ENCODE results near the gene ARHGEF9. TPM values are rescaled to one million over a fixed set of nuclear protein-coding genes. Genes with fewer than 3 reads are reported as not detected.

Gene ARHGEF9
- total and polyA plus RNA-seq, 10 of the 15 experiments (the other 5 are each of a cell fraction or from before 2014, with no cell fraction given), result 3.2 to 25.2 (median 14.3) TPM

DNA sequence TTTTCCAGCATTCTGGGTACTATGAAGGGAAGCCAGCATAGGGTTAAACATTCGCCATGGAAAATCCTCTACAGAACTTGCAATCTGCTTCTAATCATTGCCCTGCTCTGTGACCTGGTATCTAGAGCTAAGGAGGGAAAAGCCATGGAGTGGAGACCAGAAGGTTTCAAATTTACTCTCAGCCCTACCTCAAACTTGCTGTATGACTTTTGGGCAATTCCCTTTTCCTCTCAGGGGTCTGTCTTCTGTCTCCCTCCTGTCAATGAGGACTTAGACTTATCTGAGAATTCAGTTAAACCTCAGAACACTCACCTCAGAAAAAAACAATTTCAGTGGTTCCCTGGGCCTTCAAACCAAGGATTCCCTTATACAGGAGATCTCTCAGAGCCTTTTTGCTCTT, 29.1 kb downstream of the ARHGEF9 start (continued):
- TF ChIP-seq, protein P1, sequence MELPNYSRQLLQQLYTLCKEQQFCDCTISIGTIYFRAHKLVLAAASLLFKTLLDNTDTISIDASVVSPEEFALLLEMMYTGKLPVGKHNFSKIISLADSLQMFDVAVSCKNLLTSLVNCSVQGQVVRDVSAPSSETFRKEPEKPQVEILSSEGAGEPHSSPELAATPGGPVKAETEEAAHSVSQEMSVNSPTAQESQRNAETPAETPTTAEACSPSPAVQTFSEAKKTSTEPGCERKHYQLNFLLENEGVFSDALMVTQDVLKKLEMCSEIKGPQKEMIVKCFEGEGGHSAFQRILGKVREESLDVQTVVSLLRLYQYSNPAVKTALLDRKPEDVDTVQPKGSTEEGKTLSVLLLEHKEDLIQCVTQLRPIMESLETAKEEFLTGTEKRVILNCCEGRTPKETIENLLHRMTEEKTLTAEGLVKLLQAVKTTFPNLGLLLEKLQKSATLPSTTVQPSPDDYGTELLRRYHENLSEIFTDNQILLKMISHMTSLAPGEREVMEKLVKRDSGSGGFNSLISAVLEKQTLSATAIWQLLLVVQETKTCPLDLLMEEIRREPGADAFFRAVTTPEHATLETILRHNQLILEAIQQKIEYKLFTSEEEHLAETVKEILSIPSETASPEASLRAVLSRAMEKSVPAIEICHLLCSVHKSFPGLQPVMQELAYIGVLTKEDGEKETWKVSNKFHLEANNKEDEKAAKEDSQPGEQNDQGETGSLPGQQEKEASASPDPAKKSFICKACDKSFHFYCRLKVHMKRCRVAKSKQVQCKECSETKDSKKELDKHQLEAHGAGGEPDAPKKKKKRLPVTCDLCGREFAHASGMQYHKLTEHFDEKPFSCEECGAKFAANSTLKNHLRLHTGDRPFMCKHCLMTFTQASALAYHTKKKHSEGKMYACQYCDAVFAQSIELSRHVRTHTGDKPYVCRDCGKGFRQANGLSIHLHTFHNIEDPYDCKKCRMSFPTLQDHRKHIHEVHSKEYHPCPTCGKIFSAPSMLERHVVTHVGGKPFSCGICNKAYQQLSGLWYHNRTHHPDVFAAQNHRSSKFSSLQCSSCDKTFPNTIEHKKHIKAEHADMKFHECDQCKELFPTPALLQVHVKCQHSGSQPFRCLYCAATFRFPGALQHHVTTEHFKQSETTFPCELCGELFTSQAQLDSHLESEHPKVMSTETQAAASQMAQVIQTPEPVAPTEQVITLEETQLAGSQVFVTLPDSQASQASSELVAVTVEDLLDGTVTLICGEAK (IDR thresholded peaks at IDR 0.05; ENCODE audit: borderline replicate concordance), result no peak
- TF ChIP-seq RB1 (IDR thresholded peaks at IDR 0.05; ENCODE audit: borderline replicate concordance) (no peak), SIN3A (IDR thresholded peaks at IDR 0.05; ENCODE audit: low read depth, low read length) (no peak), SUZ12 (IDR thresholded peaks at IDR 0.05; ENCODE audit: unreplicated experiment) (no peak), TCF7 (IDR thresholded peaks at IDR 0.05; ENCODE audit: borderline replicate concordance) (no peak), POLR2AphosphoS2 (IDR thresholded peaks at IDR 0.05; ENCODE audit: low read depth, low read length) (no peak), POU2F2 (IDR thresholded peaks at IDR 0.05; ENCODE audit: borderline replicate concordance, low read depth, low read length) (0 out of 3 replicates have a peak, but pooled peaks have one; percentile 26), CBX5 (IDR thresholded peaks at IDR 0.05; ENCODE audit: low read depth) (no peak), DPF2 (IDR thresholded peaks at IDR 0.05) (no peak), TCF3 (IDR thresholded peaks at IDR 0.05; ENCODE audit: borderline replicate concordance, insufficient read depth, low read depth, low read length) (0 out of 2 replicates have a peak, but pooled peaks have one; percentile 43), BCL11A (IDR thresholded peaks at IDR 0.05; ENCODE audit: low read depth, low read length) (peak; percentile 75), GATAD2B (conservative IDR thresholded peaks at IDR 0.05; ENCODE audit: low read depth) (no peak), LARP7 (IDR thresholded peaks at IDR 0.05) (no peak), IRF4 (IDR thresholded peaks at IDR 0.05; ENCODE audit: low read depth, low read length) (peak; percentile 90), STAT3 (IDR thresholded peaks at IDR 0.05; ENCODE audit: low read depth, low read length) (no peak), ESRRA (IDR thresholded peaks at IDR 0.05; ENCODE audit: low read length) (no peak), YBX1 (IDR thresholded peaks at IDR 0.05) (no peak), SREBF2 (IDR thresholded peaks at IDR 0.05; ENCODE audit: low read length) (no peak)
- TF ChIP-seq, protein P2, sequence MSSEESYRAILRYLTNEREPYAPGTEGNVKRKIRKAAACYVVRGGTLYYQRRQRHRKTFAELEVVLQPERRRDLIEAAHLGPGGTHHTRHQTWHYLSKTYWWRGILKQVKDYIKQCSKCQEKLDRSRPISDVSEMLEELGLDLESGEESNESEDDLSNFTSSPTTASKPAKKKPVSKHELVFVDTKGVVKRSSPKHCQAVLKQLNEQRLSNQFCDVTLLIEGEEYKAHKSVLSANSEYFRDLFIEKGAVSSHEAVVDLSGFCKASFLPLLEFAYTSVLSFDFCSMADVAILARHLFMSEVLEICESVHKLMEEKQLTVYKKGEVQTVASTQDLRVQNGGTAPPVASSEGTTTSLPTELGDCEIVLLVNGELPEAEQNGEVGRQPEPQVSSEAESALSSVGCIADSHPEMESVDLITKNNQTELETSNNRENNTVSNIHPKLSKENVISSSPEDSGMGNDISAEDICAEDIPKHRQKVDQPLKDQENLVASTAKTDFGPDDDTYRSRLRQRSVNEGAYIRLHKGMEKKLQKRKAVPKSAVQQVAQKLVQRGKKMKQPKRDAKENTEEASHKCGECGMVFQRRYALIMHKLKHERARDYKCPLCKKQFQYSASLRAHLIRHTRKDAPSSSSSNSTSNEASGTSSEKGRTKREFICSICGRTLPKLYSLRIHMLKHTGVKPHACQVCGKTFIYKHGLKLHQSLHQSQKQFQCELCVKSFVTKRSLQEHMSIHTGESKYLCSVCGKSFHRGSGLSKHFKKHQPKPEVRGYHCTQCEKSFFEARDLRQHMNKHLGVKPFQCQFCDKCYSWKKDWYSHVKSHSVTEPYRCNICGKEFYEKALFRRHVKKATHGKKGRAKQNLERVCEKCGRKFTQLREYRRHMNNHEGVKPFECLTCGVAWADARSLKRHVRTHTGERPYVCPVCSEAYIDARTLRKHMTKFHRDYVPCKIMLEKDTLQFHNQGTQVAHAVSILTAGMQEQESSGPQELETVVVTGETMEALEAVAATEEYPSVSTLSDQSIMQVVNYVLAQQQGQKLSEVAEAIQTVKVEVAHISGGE (CRISPR knock-in tag; IDR thresholded peaks at IDR 0.05), result no peak
- TF ChIP-seq, protein P3, sequence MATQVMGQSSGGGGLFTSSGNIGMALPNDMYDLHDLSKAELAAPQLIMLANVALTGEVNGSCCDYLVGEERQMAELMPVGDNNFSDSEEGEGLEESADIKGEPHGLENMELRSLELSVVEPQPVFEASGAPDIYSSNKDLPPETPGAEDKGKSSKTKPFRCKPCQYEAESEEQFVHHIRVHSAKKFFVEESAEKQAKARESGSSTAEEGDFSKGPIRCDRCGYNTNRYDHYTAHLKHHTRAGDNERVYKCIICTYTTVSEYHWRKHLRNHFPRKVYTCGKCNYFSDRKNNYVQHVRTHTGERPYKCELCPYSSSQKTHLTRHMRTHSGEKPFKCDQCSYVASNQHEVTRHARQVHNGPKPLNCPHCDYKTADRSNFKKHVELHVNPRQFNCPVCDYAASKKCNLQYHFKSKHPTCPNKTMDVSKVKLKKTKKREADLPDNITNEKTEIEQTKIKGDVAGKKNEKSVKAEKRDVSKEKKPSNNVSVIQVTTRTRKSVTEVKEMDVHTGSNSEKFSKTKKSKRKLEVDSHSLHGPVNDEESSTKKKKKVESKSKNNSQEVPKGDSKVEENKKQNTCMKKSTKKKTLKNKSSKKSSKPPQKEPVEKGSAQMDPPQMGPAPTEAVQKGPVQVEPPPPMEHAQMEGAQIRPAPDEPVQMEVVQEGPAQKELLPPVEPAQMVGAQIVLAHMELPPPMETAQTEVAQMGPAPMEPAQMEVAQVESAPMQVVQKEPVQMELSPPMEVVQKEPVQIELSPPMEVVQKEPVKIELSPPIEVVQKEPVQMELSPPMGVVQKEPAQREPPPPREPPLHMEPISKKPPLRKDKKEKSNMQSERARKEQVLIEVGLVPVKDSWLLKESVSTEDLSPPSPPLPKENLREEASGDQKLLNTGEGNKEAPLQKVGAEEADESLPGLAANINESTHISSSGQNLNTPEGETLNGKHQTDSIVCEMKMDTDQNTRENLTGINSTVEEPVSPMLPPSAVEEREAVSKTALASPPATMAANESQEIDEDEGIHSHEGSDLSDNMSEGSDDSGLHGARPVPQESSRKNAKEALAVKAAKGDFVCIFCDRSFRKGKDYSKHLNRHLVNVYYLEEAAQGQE (IDR thresholded peaks at IDR 0.05; ENCODE audit: low read depth, low read length), result no peak
- TF ChIP-seq, protein P4, sequence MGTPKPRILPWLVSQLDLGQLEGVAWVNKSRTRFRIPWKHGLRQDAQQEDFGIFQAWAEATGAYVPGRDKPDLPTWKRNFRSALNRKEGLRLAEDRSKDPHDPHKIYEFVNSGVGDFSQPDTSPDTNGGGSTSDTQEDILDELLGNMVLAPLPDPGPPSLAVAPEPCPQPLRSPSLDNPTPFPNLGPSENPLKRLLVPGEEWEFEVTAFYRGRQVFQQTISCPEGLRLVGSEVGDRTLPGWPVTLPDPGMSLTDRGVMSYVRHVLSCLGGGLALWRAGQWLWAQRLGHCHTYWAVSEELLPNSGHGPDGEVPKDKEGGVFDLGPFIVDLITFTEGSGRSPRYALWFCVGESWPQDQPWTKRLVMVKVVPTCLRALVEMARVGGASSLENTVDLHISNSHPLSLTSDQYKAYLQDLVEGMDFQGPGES (IDR thresholded peaks at IDR 0.05), result no peak
